Right kidney (tissue), 1 donor: Measurements from ENCODE around the gene UAP1L1.
"Not testable (repeated sequence)": the region's sequence is repeated elsewhere in the genome, so short reads cannot be mapped to it uniquely, and the experiment has no call there.

ENCODE experiments used
- DNase-seq: peaks from one replicate; pipeline ENCODE4 v3.0.0-alpha.2; 2016

UAP1L1 gene

DNA sequence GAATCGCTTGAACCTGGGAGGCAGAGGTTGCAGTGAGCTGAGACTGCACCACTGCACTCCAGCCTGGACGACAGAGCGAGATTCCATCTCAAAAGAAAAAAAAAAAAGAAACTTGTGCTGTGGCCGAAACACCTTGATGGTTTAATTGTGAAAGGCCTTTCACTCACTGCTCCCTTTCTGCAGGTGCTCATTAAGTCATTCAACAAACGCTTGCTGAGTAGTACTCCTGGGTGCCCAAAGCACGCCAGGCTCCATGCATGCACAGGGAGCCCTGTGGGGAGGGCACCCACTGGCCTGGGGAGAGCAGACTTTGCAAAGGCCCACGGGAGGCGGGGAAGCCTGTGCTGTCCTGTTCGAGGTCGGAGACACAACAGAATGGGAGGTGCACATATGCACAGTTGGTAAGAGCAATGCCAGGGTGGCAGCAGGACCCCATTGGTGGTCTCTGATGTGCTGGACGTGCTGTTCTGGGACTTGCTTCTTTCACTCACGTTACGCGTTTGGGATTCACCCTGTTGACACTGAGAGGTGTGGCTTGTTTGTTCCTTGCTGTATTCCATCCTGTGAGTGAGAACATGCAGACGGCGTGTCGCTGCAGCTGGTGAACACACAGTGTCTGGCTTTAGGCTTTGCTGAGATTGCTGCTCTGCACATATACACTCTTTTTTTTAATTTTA, 20.4 kb upstream of the UAP1L1 start:
- no peak for DNase-seq

GRCh38 chr9:137057545-137057944, 19.8 kb upstream of the UAP1L1 start:
- no peak for DNase-seq

GRCh38 chr9:137058521-137059234, 18.6 kb upstream of the UAP1L1 start:
- DNase-seq: no peak

- DNase-seq: no peak
Measured at GRCh38 chr9:137062384-137062783, 14.9 kb upstream of the UAP1L1 start.

DNA sequence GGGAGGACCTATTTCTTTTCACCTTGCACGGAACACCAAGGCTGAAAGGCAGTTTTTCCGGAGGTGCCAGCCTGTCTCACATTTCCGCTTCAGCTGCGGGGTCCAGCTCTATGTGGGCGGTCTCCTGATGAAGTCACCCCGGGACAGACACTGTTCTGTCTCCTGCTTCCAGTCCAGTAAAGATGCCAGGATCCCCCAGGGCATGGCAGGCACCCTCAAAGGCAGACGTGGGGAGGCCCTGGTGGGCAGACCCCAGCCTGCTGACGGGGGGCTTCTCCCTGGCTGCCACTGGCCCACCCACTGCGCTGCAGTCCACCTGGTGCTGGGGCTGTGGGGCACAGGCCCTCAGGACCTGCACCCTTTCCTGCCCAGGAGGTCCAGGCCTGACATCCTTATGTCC, 14.5 kb upstream of the UAP1L1 start:
- not testable (repeated sequence) for DNase-seq

GRCh38 chr9:137063311-137064026, 13.8 kb upstream of the UAP1L1 start:
- no peak for DNase-seq

DNA sequence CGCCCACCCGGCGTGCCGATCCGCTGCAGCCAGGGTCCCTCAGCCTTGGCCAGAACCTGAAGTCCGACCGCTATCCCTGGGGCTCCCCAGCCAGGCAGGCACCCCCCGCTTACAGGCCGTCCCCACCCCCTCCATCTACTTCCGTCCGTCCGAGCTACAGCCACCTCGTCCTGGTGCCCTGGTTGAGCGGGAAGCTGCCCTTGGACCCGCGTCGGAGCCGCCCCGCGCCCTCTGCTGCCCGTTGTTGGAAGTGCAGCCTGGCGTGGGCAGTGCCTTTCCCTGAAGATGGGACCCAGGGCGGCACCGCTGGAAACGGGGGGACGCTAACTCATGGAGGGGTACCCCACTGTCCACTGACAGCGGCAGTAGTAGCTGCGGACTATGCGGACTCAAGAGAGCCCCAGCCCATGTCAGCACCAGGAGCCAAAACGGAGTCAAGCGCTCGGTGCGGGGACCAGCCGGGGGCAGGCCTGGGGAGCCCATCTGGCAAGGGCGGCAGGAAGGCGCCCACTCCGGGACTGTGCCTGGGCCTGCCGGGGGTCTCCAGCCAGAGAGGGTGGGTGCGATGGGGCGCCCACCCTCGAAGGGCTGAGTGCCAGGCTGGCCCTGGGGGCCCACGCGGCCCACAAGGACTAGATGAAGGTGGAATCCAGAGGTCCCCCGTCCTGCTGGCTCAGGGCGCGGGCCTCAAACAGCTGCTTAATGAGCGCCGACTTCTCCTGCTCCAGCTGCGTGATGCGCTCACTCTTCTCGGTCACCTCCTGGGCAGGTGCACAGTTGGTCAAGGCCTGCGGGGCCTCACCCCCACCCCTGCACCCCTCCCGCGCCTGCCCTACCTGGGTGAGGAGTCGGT, 13.1 kb upstream of the UAP1L1 start:
- no peak for DNase-seq

GRCh38 chr9:137064880-137065164, 12.5 kb upstream of the UAP1L1 start:
- DNase-seq: no peak

- DNase-seq: no peak
Measured at GRCh38 chr9:137065336-137065967, 11.9 kb upstream of the UAP1L1 start.

GRCh38 chr9:137066096-137066861, 11.0 kb upstream of the UAP1L1 start:
- DNase-seq: no peak

DNA sequence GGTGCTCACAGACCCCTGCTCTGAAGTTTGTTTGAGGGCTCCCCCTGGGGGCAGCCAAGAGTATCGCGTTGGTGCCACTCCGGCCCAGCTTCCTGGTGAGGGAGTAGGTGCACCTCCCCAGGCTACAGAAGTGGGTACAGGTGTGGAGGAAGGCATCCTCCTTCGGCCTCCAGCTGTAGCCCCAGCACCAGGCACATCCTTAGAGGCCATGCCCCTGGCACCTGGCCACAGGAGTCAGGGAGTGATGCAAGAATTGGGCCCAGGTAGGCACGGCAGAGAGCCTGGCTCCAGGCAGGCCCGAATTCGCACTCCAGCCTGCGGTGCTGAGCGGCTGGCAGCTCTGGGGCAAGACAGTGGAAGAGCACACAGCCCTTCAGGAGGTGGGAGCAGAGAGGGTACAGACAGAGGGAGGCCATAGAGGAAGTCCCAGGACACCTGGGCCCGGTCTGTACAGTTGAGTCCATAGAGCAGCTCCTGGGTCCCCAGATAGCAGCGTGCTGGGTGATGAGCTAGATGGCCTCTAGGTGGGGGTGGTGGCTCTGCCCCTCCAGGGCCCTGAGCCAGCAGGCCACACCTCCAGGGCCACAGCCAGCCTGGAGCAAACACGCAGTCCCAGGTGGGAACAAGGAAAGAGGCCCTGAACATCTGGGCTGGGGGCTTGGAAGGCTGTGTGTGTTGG, 9.3 kb upstream of the UAP1L1 start:
- no peak for DNase-seq

- DNase-seq: no peak
Measured at GRCh38 chr9:137068539-137069507, 8.5 kb upstream of the UAP1L1 start.

DNA sequence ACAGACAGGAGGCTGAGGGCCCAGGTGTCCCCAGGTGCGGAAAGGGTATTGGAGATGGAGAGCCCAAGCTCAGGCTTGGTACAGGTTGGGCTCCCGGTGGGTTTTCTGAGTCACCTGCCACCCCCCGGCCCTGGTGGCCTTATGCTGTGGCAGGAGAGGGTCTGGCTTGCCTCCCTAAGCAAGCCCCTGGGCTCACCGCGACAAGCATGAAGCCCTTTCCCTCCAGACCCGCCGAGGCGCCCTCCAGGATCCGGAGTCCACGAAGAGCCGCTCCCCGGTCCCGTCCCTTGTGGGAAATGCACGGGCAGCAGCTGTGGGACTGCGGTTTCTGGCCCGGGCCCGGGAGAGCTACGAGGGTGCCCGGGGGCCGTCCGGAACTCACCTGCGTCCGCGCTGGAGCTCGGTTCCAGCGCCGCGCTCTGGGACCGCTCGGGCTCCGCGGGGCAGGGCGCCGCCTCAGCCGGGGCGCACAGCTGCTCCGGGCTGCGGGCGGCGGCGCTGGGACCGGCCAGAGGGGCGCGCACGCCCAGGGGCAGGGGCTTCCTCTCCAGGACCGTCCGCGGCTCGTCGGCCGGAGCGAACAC, 7.7 kb upstream of the UAP1L1 start:
- DNase-seq: peak; percentile 53

DNA sequence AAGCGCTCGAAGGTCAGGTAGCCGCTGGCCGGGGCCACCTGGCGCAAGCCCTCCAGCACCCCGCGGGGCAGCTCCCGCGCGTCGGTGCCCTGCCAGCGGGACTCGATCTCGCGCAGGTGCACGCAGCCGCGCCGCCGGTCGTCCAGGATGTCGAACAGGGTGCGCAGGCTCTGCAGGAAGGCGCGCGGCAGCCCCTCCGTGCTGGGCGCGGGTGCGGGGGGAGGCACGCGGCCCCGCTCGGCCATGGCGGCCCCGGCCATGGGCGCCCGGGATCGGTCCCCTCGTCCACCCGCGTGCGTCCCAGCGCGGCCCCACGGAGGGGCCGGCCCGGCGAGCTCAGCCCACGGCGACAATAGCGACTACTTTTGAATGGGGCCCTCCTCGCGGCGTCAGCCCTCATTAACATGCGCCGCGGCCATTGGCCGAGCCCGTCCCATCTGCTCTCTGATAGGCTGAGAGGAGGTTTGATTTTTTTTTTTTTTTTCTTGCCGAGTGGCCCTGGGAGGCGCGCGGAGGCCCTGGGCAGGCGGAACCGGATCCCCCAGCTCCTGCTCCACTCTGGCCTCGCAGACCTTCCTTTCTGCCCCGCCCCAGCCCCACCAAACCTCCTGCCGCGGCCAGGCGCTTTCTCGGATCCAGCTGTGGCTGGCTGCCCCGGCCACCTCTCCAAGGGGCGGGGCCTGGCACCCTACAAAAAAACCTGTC, 7.0 kb upstream of the UAP1L1 start, which contains the start of gene SAPCD2:
SAPCD2 (minus strand) TSS at position 357 of the 705 bp plus-strand sequence; CDS start at position 260, 97 bp downstream.
- peak; percentile 83 for DNase-seq

GRCh38 chr9:137070906-137071275, 6.4 kb upstream of the UAP1L1 start:
- no peak for DNase-seq

GRCh38 chr9:137071282-137071681, 6.0 kb upstream of the UAP1L1 start:
- DNase-seq: no peak

DNA sequence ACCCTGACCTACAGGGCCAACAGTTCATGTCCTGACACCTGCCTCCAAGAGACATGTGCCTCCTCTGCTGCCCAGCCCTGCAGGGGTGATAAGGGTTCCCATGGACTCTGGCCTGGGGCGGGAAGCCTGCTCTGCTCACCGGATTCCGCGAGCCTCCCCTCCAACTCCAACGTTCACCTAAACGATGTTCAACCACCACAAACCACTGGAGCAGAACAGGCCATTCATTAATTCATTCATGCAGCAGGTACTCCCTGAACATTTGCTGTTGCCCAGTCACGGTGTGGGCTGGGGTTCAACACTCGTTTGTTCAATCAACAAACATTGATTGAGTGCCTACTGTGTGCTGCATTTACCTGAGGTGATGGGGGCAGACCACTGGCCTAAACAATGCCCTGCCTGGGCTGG, 3.3 kb upstream of the UAP1L1 start:
- no peak for DNase-seq

DNA sequence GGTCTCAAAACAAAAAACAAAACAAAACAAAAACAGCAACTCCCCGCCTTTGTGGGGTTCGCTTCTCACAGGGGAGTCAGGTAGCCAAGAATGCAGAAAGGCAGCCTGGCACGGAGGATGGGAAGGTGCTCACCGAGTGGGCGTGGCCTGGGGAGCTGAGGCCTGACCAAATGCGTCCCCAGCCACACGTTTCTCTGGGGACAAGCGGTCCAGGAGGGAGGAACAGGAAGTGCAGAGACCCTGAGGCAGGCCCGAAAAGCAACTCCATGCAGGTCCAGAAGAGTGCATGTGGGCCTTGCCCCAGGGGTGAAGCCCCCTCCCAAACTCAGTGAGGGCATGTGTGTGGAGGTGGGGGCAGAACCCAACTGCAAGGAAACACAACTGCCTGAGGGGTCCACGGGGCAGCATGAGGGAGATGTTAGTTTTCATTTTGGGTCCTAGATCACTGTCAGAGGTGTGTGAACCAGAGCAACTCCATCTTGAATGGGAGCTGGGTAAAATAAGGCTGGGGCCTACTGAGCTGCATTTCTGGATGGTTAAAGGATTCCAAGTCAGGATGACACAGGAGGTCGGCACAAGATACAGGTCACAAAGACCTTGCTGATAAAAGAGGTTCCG, 2.6 kb upstream of the UAP1L1 start:
- DNase-seq: no peak
